Measurements from ENCODE around the gene ACAP3.

ACAP3 gene

GRCh38 chr1:1315435-1315954 lies 7.8 kb upstream of the ACAP3 start:
- H3K36me3 ChIP-seq (ENCODE audit: control insufficient read depth, low read length), result peaks cover 75% of the 10 kb centered on the region
- no peak overlapping the region for H3K4me3 ChIP-seq (ENCODE audit: low read length)
- H3K4me1 ChIP-seq (ENCODE audit: control insufficient read depth, low read length), result no peaks in the 10 kb centered on the region
- no peak for TF ChIP-seq EZH2phosphoT487 (IDR thresholded peaks at IDR 0.05; ENCODE audit: borderline replicate concordance, low read length)
- TF ChIP-seq, protein P1, sequence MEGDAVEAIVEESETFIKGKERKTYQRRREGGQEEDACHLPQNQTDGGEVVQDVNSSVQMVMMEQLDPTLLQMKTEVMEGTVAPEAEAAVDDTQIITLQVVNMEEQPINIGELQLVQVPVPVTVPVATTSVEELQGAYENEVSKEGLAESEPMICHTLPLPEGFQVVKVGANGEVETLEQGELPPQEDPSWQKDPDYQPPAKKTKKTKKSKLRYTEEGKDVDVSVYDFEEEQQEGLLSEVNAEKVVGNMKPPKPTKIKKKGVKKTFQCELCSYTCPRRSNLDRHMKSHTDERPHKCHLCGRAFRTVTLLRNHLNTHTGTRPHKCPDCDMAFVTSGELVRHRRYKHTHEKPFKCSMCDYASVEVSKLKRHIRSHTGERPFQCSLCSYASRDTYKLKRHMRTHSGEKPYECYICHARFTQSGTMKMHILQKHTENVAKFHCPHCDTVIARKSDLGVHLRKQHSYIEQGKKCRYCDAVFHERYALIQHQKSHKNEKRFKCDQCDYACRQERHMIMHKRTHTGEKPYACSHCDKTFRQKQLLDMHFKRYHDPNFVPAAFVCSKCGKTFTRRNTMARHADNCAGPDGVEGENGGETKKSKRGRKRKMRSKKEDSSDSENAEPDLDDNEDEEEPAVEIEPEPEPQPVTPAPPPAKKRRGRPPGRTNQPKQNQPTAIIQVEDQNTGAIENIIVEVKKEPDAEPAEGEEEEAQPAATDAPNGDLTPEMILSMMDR (IDR thresholded peaks at IDR 0.05; ENCODE audit: low read depth, low read length, poor library complexity, severe bottlenecking), result no peak
- 0 out of 2 replicates have a peak, but pooled peaks cover 3% of the 10 kb centered on the region for H4K20me1 ChIP-seq (ENCODE audit: control insufficient read depth, insufficient read depth, low read depth, low read length)
- no peaks in the 10 kb centered on the region for H3K9me3 ChIP-seq (ENCODE audit: control insufficient read depth, insufficient read depth, low read length)
- H3K27ac ChIP-seq (ENCODE audit: low read depth, low read length), result no peak overlapping the region
- H3K4me2 ChIP-seq (ENCODE audit: low read length), result no peak overlapping the region
- H3K79me2 ChIP-seq (ENCODE audit: control insufficient read depth, low read length), result peaks cover 29% of the 10 kb centered on the region
- H3K9me2 ChIP-seq (replicated peaks; ENCODE audit: control insufficient read depth, low read length), result no peaks in the 10 kb centered on the region
- H3F3A ChIP-seq (ENCODE audit: control insufficient read depth, insufficient read depth), result peaks cover 11% of the 10 kb centered on the region; the same call in 1 of the 2 replicates
- no peaks in the 10 kb centered on the region for H3K27me3 ChIP-seq (ENCODE audit: control insufficient read depth, low read length)

DNA sequence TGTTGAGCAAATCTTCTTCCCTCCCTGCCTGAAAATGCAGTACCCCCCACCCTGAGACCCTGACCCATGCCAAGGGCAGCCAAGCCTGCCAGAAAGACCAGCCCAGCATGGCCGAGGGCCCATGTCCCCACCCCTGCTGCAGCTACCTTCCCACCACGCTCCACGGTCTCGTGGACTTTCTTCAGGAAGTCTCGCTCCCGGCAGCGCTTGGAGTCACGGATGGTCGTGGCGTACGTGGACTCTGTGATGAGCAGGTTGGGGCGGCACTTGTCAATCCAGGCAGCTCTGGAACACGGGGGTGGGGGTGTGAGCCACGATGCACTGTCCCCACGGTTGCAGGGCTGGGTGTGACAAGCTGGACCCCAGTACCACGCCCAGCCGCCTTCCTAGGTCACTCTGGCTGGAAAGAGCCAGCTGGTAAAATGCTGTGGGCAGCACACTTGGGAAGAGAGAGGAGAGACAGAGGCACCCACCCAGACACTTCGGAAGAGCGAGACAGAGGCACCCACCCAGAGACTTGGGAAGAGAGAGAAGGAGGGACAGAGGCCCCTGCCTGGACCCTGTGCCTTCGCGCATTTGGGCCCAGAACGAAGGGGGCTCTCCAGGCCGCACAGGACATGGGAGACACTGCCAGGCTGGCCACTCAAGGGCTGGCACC lies 7.1 kb upstream of the ACAP3 start:
- H3K4me2 ChIP-seq (ENCODE audit: low read length), result no peak overlapping the region
- H3K9me3 ChIP-seq (ENCODE audit: control insufficient read depth, insufficient read depth, low read length), result no peaks in the 10 kb centered on the region
- H3F3A ChIP-seq (ENCODE audit: control insufficient read depth, insufficient read depth), result peaks cover 11% of the 10 kb centered on the region; the same call in 1 of the 2 replicates
- H4K20me1 ChIP-seq (ENCODE audit: control insufficient read depth, insufficient read depth, low read depth, low read length), result 0 out of 2 replicates have a peak, but pooled peaks cover 3% of the 10 kb centered on the region
- no peak overlapping the region for H3K27ac ChIP-seq (ENCODE audit: low read depth, low read length)
- no peak overlapping the region for H3K4me3 ChIP-seq (ENCODE audit: low read length)
- H3K9me2 ChIP-seq (replicated peaks; ENCODE audit: control insufficient read depth, low read length), result no peaks in the 10 kb centered on the region
- H3K36me3 ChIP-seq (ENCODE audit: control insufficient read depth, low read length), result peaks cover 75% of the 10 kb centered on the region
- peaks cover 3% of the 10 kb centered on the region for H3K4me1 ChIP-seq (ENCODE audit: control insufficient read depth, low read length)
- H3K27me3 ChIP-seq (ENCODE audit: control insufficient read depth, low read length), result no peaks in the 10 kb centered on the region
- peaks cover 28% of the 10 kb centered on the region for H3K79me2 ChIP-seq (ENCODE audit: control insufficient read depth, low read length)
- no peak for TF ChIP-seq EZH2phosphoT487 (IDR thresholded peaks at IDR 0.05; ENCODE audit: borderline replicate concordance, low read length)
- TF ChIP-seq, protein P1 (IDR thresholded peaks at IDR 0.05; ENCODE audit: low read depth, low read length, poor library complexity, severe bottlenecking), result no peak

DNA sequence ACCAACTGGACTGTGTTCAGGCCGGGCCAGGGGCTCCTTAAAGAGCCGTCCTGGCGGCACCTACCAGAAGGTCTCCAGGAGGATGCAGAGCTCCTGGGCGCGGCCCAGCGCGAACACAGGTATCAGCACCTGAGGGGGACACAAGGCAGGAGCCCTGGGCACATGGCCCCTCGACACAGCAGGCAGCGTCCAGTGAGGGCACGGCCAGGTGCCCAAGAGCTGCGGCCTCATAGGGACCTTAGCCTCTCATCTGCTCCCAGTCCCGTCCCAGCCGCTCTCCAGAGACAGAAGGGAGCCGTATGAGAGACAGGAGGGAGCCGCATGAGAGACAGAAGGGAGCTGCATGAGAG lies 6.5 kb upstream of the ACAP3 start:
- no peaks in the 10 kb centered on the region for H3K9me3 ChIP-seq (ENCODE audit: control insufficient read depth, insufficient read depth, low read length)
- no peaks in the 10 kb centered on the region for H3K9me2 ChIP-seq (replicated peaks; ENCODE audit: control insufficient read depth, low read length)
- peaks cover 28% of the 10 kb centered on the region for H3K79me2 ChIP-seq (ENCODE audit: control insufficient read depth, low read length)
- peaks cover 75% of the 10 kb centered on the region for H3K36me3 ChIP-seq (ENCODE audit: control insufficient read depth, low read length)
- no peak overlapping the region for H3K4me2 ChIP-seq (ENCODE audit: low read length)
- H4K20me1 ChIP-seq (ENCODE audit: control insufficient read depth, insufficient read depth, low read depth, low read length), result 0 out of 2 replicates have a peak, but pooled peaks cover 3% of the 10 kb centered on the region
- peaks cover 11% of the 10 kb centered on the region; the same call in 1 of the 2 replicates for H3F3A ChIP-seq (ENCODE audit: control insufficient read depth, insufficient read depth)
- no peak overlapping the region for H3K4me3 ChIP-seq (ENCODE audit: low read length)
- TF ChIP-seq EZH2phosphoT487 (IDR thresholded peaks at IDR 0.05; ENCODE audit: borderline replicate concordance, low read length), result no peak
- TF ChIP-seq, protein P1 (IDR thresholded peaks at IDR 0.05; ENCODE audit: low read depth, low read length, poor library complexity, severe bottlenecking), result no peak
- no peak overlapping the region for H3K27ac ChIP-seq (ENCODE audit: low read depth, low read length)
- no peaks in the 10 kb centered on the region for H3K27me3 ChIP-seq (ENCODE audit: control insufficient read depth, low read length)
- H3K4me1 ChIP-seq (ENCODE audit: control insufficient read depth, low read length), result peaks cover 9% of the 10 kb centered on the region

All from DOHH2 (cell line).